HG02571 (cell line): ENCODE results near the gene HMGN3.

Source experiments
- ATAC-seq: cut with Tn5 transposase; IDR thresholded peaks from one replicate; pipeline ENCODE4 v1.9.1; 2021; ENCODE audit warnings: mild to moderate bottlenecking, moderate library complexity; ENCODE audit not compliant: unreplicated experiment

HMGN3 gene

GRCh38 chr6:79188107-79188506, 46.4 kb downstream of the HMGN3 start:
- no peak for ATAC-seq

- no peak for ATAC-seq
Measured at GRCh38 chr6:79186564-79186963, 47.9 kb downstream of the HMGN3 start.

- ATAC-seq: no peak
Measured at GRCh38 chr6:79184641-79185040, 49.8 kb downstream of the HMGN3 start.

- ATAC-seq: no peak
Measured at GRCh38 chr6:79184086-79184485, 50.4 kb downstream of the HMGN3 start.

GRCh38 chr6:79180052-79180451, 54.4 kb downstream of the HMGN3 start:
- ATAC-seq: no peak

- no peak for ATAC-seq
Measured at GRCh38 chr6:79173378-79173777, 61.1 kb downstream of the HMGN3 start.

GRCh38 chr6:79170959-79171358, 63.5 kb downstream of the HMGN3 start:
- ATAC-seq: no peak

- no peak for ATAC-seq
Measured at GRCh38 chr6:79170431-79170830, 64.1 kb downstream of the HMGN3 start.

- ATAC-seq: no peak
Measured at GRCh38 chr6:79168695-79168980, 65.8 kb downstream of the HMGN3 start.

- ATAC-seq: no peak
Measured at GRCh38 chr6:79167931-79168694, 66.4 kb downstream of the HMGN3 start.

- no peak for ATAC-seq
Measured at GRCh38 chr6:79159846-79160245, 74.6 kb downstream of the HMGN3 start.

- ATAC-seq: no peak
Measured at GRCh38 chr6:79158856-79159516, 75.5 kb downstream of the HMGN3 start.

- no peak for ATAC-seq
Measured at GRCh38 chr6:79157961-79158644, 76.4 kb downstream of the HMGN3 start.

- ATAC-seq: no peak
Measured at GRCh38 chr6:79152269-79152737, 82.2 kb downstream of the HMGN3 start.
